ENCODE results near the gene CLIC5. TPM values are rescaled to one million over a fixed set of nuclear protein-coding genes. Genes with fewer than 3 reads are reported as not detected.

The CLIC5 gene
- total RNA-seq, 1 experiment from 2014 or later, result 0.05 TPM

- TF ChIP-seq TCF7L2 (IDR thresholded peaks at IDR 0.05; ENCODE audit: low read depth, low read length) (no peak), POLR2AphosphoS5 (IDR thresholded peaks at IDR 0.05; ENCODE audit: low read depth, low read length) (no peak), REST (IDR thresholded peaks at IDR 0.05; ENCODE audit: insufficient read depth in 1 of 2, low read depth in 2 of 2, low read length in 1 of 2) (no peak), SIN3A (IDR thresholded peaks at IDR 0.05; ENCODE audit: borderline replicate concordance, insufficient read depth, low read depth, low read length) (no peak), CTCF (IDR thresholded peaks at IDR 0.05) (no peak)
- H3K4me3 ChIP-seq (ENCODE audit: low read depth in 2 of 2, low read length in 2 of 2), result no peak overlapping the region
- H3K9me3 ChIP-seq (ENCODE audit: control insufficient read depth, insufficient read depth, low read depth, low read length), result no peaks in the 10 kb centered on the region
- DNase-seq (ENCODE audit: low read depth, low spot score) (no peak), ATAC-seq (no peak)
- intact Hi-C loops (cut with micrococcal nuclease; ENCODE audit: unreplicated experiment) (no loop called here), in situ Hi-C loops (cut with HindIII; ENCODE audit: low pct_unique_long_range_greater_than_20kb, low sequenced_read_pairs) (no loop called here)
- CTCF ChIA-PET, result interaction anchor here (0.5 kb wide), 1 partner anchor 28 kb away, joined by 7 read pairs; no protein-coding TSS in a partner anchor
- H3K36me3 ChIP-seq (ENCODE audit: control insufficient read depth, insufficient read depth, low read length), result no peaks in the 10 kb centered on the region; the same call in 1 of the 2 replicates
- no peaks in the 10 kb centered on the region for H3K4me1 ChIP-seq (ENCODE audit: control insufficient read depth, insufficient read depth, low read length)
- no TSS peak for BruUV-seq (replicated peaks)
- no peak overlapping the region for H3K27ac ChIP-seq (ENCODE audit: low read length)
- POLR2A ChIA-PET, result no interaction called here
- H3K27me3 ChIP-seq (ENCODE audit: control insufficient read depth, insufficient read depth, low read length), result 0 out of 2 replicates have a peak, but pooled peaks cover 5% of the 10 kb centered on the region
Measured at GRCh38 chr6:46062312-46062711, 46.7 kb upstream of the CLIC5 start.

GRCh38 chr6:46061497-46061896 lies 45.8 kb upstream of the CLIC5 start:
- ATAC-seq, result no peak
- CTCF ChIA-PET, result no interaction called here
- BruUV-seq (replicated peaks), result no TSS peak

More at GRCh38 chr6:46061497-46061896, 45.8 kb upstream of the CLIC5 start:
- no peak overlapping the region for H3K27ac ChIP-seq (ENCODE audit: low read length)
- H3K4me3 ChIP-seq (ENCODE audit: low read depth in 2 of 2, low read length in 2 of 2), result no peak overlapping the region
- no peaks in the 10 kb centered on the region for H3K4me1 ChIP-seq (ENCODE audit: control insufficient read depth, insufficient read depth, low read length)
- in situ Hi-C loops (cut with HindIII; ENCODE audit: low pct_unique_long_range_greater_than_20kb, low sequenced_read_pairs) (no loop called here), intact Hi-C loops (cut with micrococcal nuclease; ENCODE audit: unreplicated experiment) (no loop called here)
- TF ChIP-seq SIN3A (IDR thresholded peaks at IDR 0.05; ENCODE audit: borderline replicate concordance, insufficient read depth, low read depth, low read length) (no peak), POLR2AphosphoS5 (IDR thresholded peaks at IDR 0.05; ENCODE audit: low read depth, low read length) (no peak), CTCF (IDR thresholded peaks at IDR 0.05) (no peak)
- H3K9me3 ChIP-seq (ENCODE audit: control insufficient read depth, insufficient read depth, low read depth, low read length), result no peaks in the 10 kb centered on the region
- no peak for DNase-seq (ENCODE audit: low read depth, low spot score)
- 0 out of 2 replicates have a peak, but pooled peaks cover 5% of the 10 kb centered on the region for H3K27me3 ChIP-seq (ENCODE audit: control insufficient read depth, insufficient read depth, low read length)
- POLR2A ChIA-PET, result no interaction called here
- H3K36me3 ChIP-seq (ENCODE audit: control insufficient read depth, insufficient read depth, low read length), result no peaks in the 10 kb centered on the region; the same call in 1 of the 2 replicates

Data from Panc1 (cell line).